ENCODE measurements around the gene CD300LG. TPM values are rescaled to one million over a fixed set of nuclear protein-coding genes. Genes with fewer than 3 reads are reported as not detected.

The CD300LG gene
- polyA plus RNA-seq, 1 experiment, result not detected

- ChIA-PET CTCF (interaction anchor here (1.1 to 3.5 kb wide), 3 partner anchors 10 to 90 kb away, joined by 3 to 32 read pairs (median 5); partner anchors contain the start of gene CD300LG), POLR2A (no interaction called here)
- Histone ChIP-seq H3K27ac (ENCODE audit: low read depth, low read length) (no peak overlapping the region), H3K9me3 (ENCODE audit: control insufficient read depth, insufficient read depth, low read length) (peaks cover 15% of the 10 kb centered on the region), H3K27me3 (ENCODE audit: control insufficient read depth, insufficient read depth, low read length) (peaks cover 77% of the 10 kb centered on the region), H3K4me3 (ENCODE audit: low read depth, low read length) (no peak overlapping the region)
- DNase-seq (ENCODE audit: low read depth, low spot score), result no peak
- no peak for TF ChIP-seq CTCF (IDR thresholded peaks at IDR 0.05; ENCODE audit: low read depth, low read length)
Observed at GRCh38 chr17:43856141-43856540, 9.2 kb downstream of the CD300LG start.

GRCh38 chr17:43857141-43857540 lies 10.2 kb downstream of the CD300LG start:
- CTCF ChIA-PET, result interaction anchor here (1.1 to 3.5 kb wide), 3 partner anchors 11 to 21 kb away, joined by 3 to 32 read pairs (median 4); partner anchors contain the start of gene CD300LG
- H3K4me3 ChIP-seq (ENCODE audit: low read depth, low read length), result no peak overlapping the region
- peaks cover 76% of the 10 kb centered on the region for H3K27me3 ChIP-seq (ENCODE audit: control insufficient read depth, insufficient read depth, low read length)

GRCh38 chr17:43857957-43858600 lies 11.1 kb downstream of the CD300LG start:
- H3K27ac ChIP-seq (ENCODE audit: low read depth, low read length), result no peak overlapping the region
- no peak for DNase-seq (ENCODE audit: low read depth, low spot score)
- no peak overlapping the region for H3K4me3 ChIP-seq (ENCODE audit: low read depth, low read length)
- TF ChIP-seq CTCF (IDR thresholded peaks at IDR 0.05; ENCODE audit: low read depth, low read length), result no peak
- CTCF ChIA-PET, result interaction anchor here (1.1 kb wide), 1 partner anchor 12 kb away, joined by 4 read pairs; the partner anchor contains the start of gene CD300LG
- peaks cover 15% of the 10 kb centered on the region for H3K9me3 ChIP-seq (ENCODE audit: control insufficient read depth, insufficient read depth, low read length)
- H3K27me3 ChIP-seq (ENCODE audit: control insufficient read depth, insufficient read depth, low read length), result peaks cover 76% of the 10 kb centered on the region
- POLR2A ChIA-PET, result no interaction called here

More at GRCh38 chr17:43857141-43857540, 10.2 kb downstream of the CD300LG start:
- H3K27ac ChIP-seq (ENCODE audit: low read depth, low read length), result no peak overlapping the region
- TF ChIP-seq CTCF (IDR thresholded peaks at IDR 0.05; ENCODE audit: low read depth, low read length), result no peak
- POLR2A ChIA-PET, result no interaction called here
- H3K9me3 ChIP-seq (ENCODE audit: control insufficient read depth, insufficient read depth, low read length), result peaks cover 15% of the 10 kb centered on the region
- DNase-seq (ENCODE audit: low read depth, low spot score), result no peak

GRCh38 chr17:43860077-43860725 lies 13.2 kb downstream of the CD300LG start:
- Histone ChIP-seq H3K27me3 (ENCODE audit: control insufficient read depth, insufficient read depth, low read length) (peaks cover 67% of the 10 kb centered on the region), H3K27ac (ENCODE audit: low read depth, low read length) (no peak overlapping the region), H3K9me3 (ENCODE audit: control insufficient read depth, insufficient read depth, low read length) (peaks cover 15% of the 10 kb centered on the region), H3K4me3 (ENCODE audit: low read depth, low read length) (no peak overlapping the region)
- CTCF ChIA-PET, result interaction anchor here (1.2 to 1.6 kb wide), 3 partner anchors 13 to 18 kb away, joined by 5 to 9 read pairs (median 6); partner anchors contain the start of gene CD300LG
- POLR2A ChIA-PET, result no interaction called here
- no peak for TF ChIP-seq CTCF (IDR thresholded peaks at IDR 0.05; ENCODE audit: low read depth, low read length)
- no peak for DNase-seq (ENCODE audit: low read depth, low spot score)

All from AG04450 (cell line).